ENCODE measurements around the gene LSP1.

GRCh38 chr11:1908618-1909017 lies 55.7 kb downstream of the LSP1 start:
- TF ChIP-seq CTCF (IDR thresholded peaks at IDR 0.05 in 8 of 11, conservative IDR thresholded peaks at IDR 0.05 in 3 of 11) (no peak), POLR2A (IDR thresholded peaks at IDR 0.05) (no peak), POLR2AphosphoS5 (IDR thresholded peaks at IDR 0.05) (no peak)
